HK-2 (cell line): ENCODE data around the gene MYO5C.

Experiments
- DNase-seq: peaks from one replicate; pipeline ENCODE4 v3.0.0-alpha.2; 2018; ENCODE audit not compliant: unreplicated experiment

MYO5C gene

DNA sequence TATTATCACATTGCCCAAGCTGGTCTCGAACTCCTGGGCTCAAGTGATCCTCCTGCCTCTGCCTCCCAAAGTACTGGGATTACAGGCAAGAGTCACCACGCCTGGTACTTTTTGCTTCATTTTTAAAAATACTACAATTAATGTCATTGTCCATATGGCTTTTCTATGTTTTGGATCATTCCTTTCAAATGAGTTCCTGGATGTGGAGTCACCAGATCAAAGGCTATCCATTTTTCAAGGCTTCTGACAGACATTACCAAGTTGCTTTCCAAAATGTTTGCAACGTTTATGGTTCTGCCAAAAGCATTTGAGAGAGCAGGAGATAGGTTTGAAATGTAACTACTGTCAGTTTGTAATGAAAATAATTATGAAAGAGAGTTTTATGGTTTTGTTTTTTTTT is 148.8 kb downstream of the MYO5C start:
- DNase-seq, result no peak

- DNase-seq, result no peak
These were observed 149.3 kb downstream of the MYO5C start for GRCh38 chr15:52146261-52146660.

- no peak for DNase-seq
These were observed 150.9 kb downstream of the MYO5C start for GRCh38 chr15:52144656-52145178.

DNA sequence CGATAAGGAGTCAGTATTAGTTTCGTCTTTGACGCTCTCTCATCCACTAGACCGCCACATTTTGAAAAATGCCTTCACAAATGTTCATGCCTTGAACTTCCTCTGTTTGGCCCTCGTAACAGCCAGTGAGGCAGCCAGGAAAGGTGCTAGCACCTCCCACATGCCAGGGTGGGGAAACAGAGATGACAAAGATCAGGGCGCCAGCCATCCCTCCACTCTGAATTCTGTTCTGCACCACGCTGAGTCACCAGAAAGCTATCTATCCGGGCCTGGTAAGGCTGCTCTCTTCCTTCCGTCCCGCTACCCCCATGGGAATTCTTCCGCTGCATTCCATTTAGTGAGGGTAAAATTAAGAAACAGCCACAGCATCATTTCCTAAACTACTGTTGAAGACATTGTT is 151.7 kb downstream of the MYO5C start:
- peak; percentile 75 for DNase-seq
